ENCODE results near the gene CDPF1.
"Not testable (repeated sequence)": the region's sequence is repeated elsewhere in the genome, so short reads cannot be mapped to it uniquely, and the experiment has no call there.

Gene CDPF1

GRCh38 chr22:46281866-46282678, 32.0 kb upstream of the CDPF1 start:
- no peak for DNase-seq

- DNase-seq: no peak
These were observed 31.0 kb upstream of the CDPF1 start for GRCh38 chr22:46280999-46281623.

GRCh38 chr22:46280063-46280817, 30.1 kb upstream of the CDPF1 start:
- no peak for DNase-seq

- DNase-seq: no peak
These were observed 28.9 kb upstream of the CDPF1 start for GRCh38 chr22:46278656-46279645.

- no peak for DNase-seq
These were observed 26.5 kb upstream of the CDPF1 start for GRCh38 chr22:46276563-46276962.

- no peak for DNase-seq
These were observed 25.5 kb upstream of the CDPF1 start for GRCh38 chr22:46275455-46276122.

GRCh38 chr22:46274381-46274780, 24.3 kb upstream of the CDPF1 start:
- no peak for DNase-seq

GRCh38 chr22:46273432-46274148, 23.5 kb upstream of the CDPF1 start:
- DNase-seq: no peak

GRCh38 chr22:46272762-46273431, 22.8 kb upstream of the CDPF1 start:
- DNase-seq: no peak

GRCh38 chr22:46272196-46272595, 22.1 kb upstream of the CDPF1 start:
- no peak for DNase-seq

- no peak for DNase-seq
These were observed 19.5 kb upstream of the CDPF1 start for GRCh38 chr22:46269564-46269963.

GRCh38 chr22:46267431-46268279, 17.6 kb upstream of the CDPF1 start, which contains the start of gene TTC38:
Gene TTC38, plus strand, starts transcription at chr22:46268008. Its CDS starts 32 bp downstream, at chr22:46268040.
- no peak for DNase-seq

- DNase-seq: not testable (repeated sequence)
These were observed 15.5 kb upstream of the CDPF1 start for GRCh38 chr22:46265627-46266026.

GRCh38 chr22:46264520-46264919, 14.4 kb upstream of the CDPF1 start:
- DNase-seq: not testable (repeated sequence)

GRCh38 chr22:46263216-46263590, 13.1 kb upstream of the CDPF1 start, which contains the start of gene PKDREJ:
Gene PKDREJ, minus strand, starts transcription at chr22:46263343. Its CDS starts 21 bp downstream, at chr22:46263322.
- DNase-seq: no peak

- no peak for DNase-seq
These were observed 12.5 kb upstream of the CDPF1 start for GRCh38 chr22:46262449-46263215.

GRCh38 chr22:46260038-46260437, 9.9 kb upstream of the CDPF1 start:
- DNase-seq: no peak

- DNase-seq: no peak
These were observed 9.3 kb upstream of the CDPF1 start for GRCh38 chr22:46259374-46259773.
